Astrocyte of the cerebellum (primary cell): ENCODE data around the gene RNF32.

Source experiments
- DNase-seq: peaks from one replicate; pipeline ENCODE4 v3.0.0-alpha.2; 2011; ENCODE audit warnings: low read depth
- H3K4me3 ChIP-seq: 2 replicates; pipeline ENCODE4 v1.5.1; 2011; ENCODE audit warnings: mild to moderate bottlenecking, low read depth, low read length, moderate library complexity
- in situ Hi-C: cut with HindIII; loops from 2 replicates; pipeline ENCODE4 v1.10.0; 2017; ENCODE audit warnings: low sequenced_read_pairs
- TF ChIP-seq, protein P1 (sequence below): IDR thresholded peaks from 2 replicates; pipeline ENCODE4 v1.5.1; 2012; ENCODE audit warnings: low read length, low read depth, moderate library complexity, mild to moderate bottlenecking; ENCODE audit errors: missing control alignments

Gene RNF32

DNA sequence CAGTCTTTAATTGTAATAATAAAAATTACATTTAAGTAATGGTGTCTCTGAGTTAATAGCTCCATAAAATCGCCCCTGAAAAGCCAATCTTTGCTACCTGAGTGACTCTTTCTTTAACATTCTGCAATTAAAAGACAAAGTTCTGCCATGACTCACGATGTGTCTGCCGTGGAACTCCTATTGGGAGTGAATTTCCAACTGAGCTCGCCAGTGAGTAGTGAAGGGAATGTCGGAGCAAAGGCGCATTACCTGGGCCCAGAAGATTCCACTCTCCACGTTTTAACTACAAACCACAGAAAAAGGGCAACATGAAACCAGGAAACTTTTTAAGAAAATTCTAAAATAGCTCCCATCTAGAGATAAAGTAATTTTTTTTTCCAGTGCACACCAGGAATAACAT lies 36.9 kb upstream of the RNF32 start:
- DNase-seq, result no peak
- H3K4me3 ChIP-seq, result no peak overlapping the region
- in situ Hi-C loops, result no loop called here
- TF ChIP-seq, protein P1, sequence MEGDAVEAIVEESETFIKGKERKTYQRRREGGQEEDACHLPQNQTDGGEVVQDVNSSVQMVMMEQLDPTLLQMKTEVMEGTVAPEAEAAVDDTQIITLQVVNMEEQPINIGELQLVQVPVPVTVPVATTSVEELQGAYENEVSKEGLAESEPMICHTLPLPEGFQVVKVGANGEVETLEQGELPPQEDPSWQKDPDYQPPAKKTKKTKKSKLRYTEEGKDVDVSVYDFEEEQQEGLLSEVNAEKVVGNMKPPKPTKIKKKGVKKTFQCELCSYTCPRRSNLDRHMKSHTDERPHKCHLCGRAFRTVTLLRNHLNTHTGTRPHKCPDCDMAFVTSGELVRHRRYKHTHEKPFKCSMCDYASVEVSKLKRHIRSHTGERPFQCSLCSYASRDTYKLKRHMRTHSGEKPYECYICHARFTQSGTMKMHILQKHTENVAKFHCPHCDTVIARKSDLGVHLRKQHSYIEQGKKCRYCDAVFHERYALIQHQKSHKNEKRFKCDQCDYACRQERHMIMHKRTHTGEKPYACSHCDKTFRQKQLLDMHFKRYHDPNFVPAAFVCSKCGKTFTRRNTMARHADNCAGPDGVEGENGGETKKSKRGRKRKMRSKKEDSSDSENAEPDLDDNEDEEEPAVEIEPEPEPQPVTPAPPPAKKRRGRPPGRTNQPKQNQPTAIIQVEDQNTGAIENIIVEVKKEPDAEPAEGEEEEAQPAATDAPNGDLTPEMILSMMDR, result no peak

- TF ChIP-seq, protein P1, result no peak
- no peak for DNase-seq
- in situ Hi-C loops, result no loop called here
- no peak overlapping the region for H3K4me3 ChIP-seq
These were observed 36.3 kb upstream of the RNF32 start for GRCh38 chr7:156604311-156604710.

DNA sequence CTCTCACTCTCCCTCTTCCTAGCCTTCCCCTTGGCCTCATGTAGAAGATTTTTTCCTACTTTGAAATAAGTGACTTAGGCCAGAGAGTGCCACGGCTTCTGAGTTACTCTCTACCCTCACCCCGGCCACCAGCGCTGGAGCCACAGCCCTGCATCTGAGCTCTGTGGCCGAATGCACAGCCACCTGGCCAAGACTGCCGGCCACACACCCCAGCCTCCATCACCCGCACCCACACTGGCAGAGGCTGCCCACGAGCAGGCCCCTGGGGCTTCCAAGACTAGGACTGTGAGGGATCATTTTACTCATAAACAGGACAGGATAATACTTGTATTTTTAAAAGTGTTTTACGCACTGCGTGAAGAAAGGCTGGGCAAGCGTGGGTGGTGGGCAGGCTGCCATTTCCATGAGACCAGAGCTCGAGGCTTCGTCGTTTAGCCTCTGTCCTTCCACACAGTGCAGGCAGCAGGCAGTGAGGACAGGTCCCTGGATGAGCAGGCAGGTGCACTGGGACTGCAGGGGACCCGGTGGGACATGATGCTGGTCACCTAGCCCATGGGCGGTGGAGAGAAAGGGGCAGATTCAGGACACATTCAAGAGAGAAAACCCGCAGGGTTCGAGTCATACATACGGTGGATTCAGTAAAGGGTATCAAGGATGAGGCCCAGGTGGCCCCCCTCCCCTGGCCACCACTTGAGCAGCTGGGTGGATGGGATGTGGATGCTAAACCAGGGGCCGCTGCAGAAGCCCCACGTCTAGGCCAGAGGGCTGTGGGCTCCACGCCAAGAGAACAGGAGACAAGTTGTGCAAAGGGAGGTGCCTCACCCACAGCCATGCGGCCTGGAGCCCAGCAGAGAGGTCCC lies 35.5 kb upstream of the RNF32 start:
- TF ChIP-seq, protein P1, result no peak
- no peak for DNase-seq
- in situ Hi-C loops, result no loop called here
- no peak overlapping the region for H3K4me3 ChIP-seq

GRCh38 chr7:156606135-156606534 lies 34.4 kb upstream of the RNF32 start:
- in situ Hi-C loops, result no loop called here
- DNase-seq, result no peak

GRCh38 chr7:156606691-156607331 lies 33.8 kb upstream of the RNF32 start:
- TF ChIP-seq, protein P1, result no peak
- in situ Hi-C loops, result no loop called here
- peak overlapping the region; percentile 36 for H3K4me3 ChIP-seq
- no peak for DNase-seq

More at GRCh38 chr7:156606135-156606534, 34.4 kb upstream of the RNF32 start:
- H3K4me3 ChIP-seq, result no peak overlapping the region
- TF ChIP-seq, protein P1, result no peak

DNA sequence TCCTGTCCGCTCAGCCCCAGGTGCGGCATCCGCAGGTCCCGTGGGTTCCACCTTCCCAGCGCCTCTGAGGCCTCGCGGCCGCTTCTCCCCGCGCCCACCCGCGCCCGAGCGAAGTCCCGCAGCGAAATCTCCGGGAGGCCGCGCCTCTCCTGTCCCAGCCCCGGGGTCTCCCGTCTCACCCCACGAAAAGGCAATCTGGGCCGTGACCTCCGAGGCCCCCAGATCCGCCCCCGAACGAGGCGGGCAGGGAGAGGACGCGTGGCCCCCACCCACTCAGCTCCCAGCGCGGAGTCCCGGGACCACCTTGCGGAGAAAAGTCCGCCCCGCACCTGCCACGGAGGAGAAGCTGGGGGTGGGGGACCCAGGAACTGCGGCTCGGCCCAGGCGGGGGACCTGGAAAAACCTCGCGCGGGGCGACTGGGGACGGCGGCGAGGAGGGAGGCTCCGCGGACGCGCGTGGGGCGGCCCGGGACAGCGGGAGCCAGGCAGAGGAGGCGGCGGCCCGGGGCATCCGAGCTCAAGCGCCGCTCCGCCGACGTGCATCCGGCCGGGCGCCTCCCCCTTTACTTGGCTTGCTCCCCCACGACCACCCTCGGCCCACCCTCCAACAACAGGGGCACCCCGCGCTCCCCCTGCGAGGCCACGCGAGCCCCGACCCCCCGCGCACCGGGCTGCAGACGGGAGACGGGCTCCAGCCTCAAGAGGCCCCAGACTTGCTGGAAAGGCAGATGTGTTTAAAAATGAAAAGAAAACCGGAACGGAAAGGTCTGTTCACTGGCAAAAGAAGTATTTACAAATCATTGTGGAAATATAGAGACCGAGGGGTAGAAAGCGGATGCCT lies 33.0 kb upstream of the RNF32 start:
- peak overlapping the region; percentile 36 for H3K4me3 ChIP-seq
- in situ Hi-C loops, result no loop called here
- DNase-seq, result no peak
- TF ChIP-seq, protein P1, result no peak
